Skeletal muscle satellite cell (primary cell): Measurements from ENCODE around the gene CADPS.

ENCODE experiments used
- H3K27me3 ChIP-seq: 2 replicates; pipeline ENCODE4 v1.7.0; 2013; ENCODE audit warnings: low read length; ENCODE audit not compliant: control insufficient read depth, insufficient read depth
- H3K36me3 ChIP-seq: 2 replicates; pipeline ENCODE4 v1.7.0; 2013; ENCODE audit warnings: mild to moderate bottlenecking, control low read depth, low read length; ENCODE audit not compliant: insufficient read depth
- H3K4me1 ChIP-seq: 2 replicates; pipeline ENCODE4 v1.7.0; 2013; ENCODE audit warnings: low read length; ENCODE audit not compliant: control insufficient read depth, insufficient read depth
- H3K4me2 ChIP-seq: 2 replicates; pipeline ENCODE4 v1.7.0; 2013; ENCODE audit warnings: mild to moderate bottlenecking, low read length
- H3K4me3 ChIP-seq: 2 replicates; pipeline ENCODE4 v1.7.0; 2013; ENCODE audit warnings: low read length
- H3K9ac ChIP-seq: 2 replicates; pipeline ENCODE4 v1.7.0; 2013; ENCODE audit warnings: mild to moderate bottlenecking, low read depth, low read length, moderate library complexity
- H3K9me3 ChIP-seq: replicated peaks from 2 replicates; pipeline ENCODE4 v1.7.0; 2013; ENCODE audit warnings: mild to moderate bottlenecking, control low read depth, low read length

Gene CADPS

GRCh38 chr3:62523672-62524071 is 351.5 kb downstream of the CADPS start:
- Histone ChIP-seq H3K36me3 (no peaks in the 10 kb centered on the region), H3K27me3 (no peaks in the 10 kb centered on the region), H3K4me2 (no peak overlapping the region), H3K9ac (no peak overlapping the region), H3K9me3 (no peaks in the 10 kb centered on the region), H3K4me3 (no peak overlapping the region), H3K4me1 (no peaks in the 10 kb centered on the region)

GRCh38 chr3:62521464-62522105 is 353.6 kb downstream of the CADPS start:
- Histone ChIP-seq H3K4me1 (no peaks in the 10 kb centered on the region), H3K9ac (no peak overlapping the region), H3K9me3 (no peaks in the 10 kb centered on the region), H3K27me3 (no peaks in the 10 kb centered on the region), H3K4me2 (no peak overlapping the region), H3K36me3 (no peaks in the 10 kb centered on the region), H3K4me3 (no peak overlapping the region)

- no peak overlapping the region for H3K9ac ChIP-seq
- H3K9me3 ChIP-seq: no peaks in the 10 kb centered on the region
- no peaks in the 10 kb centered on the region for H3K4me1 ChIP-seq
- no peak overlapping the region for H3K4me2 ChIP-seq
- H3K27me3 ChIP-seq: no peaks in the 10 kb centered on the region
- H3K4me3 ChIP-seq: no peak overlapping the region
- H3K36me3 ChIP-seq: no peaks in the 10 kb centered on the region
These were observed 371.7 kb downstream of the CADPS start for GRCh38 chr3:62503516-62503915.

- no peaks in the 10 kb centered on the region for H3K9me3 ChIP-seq
- H3K4me3 ChIP-seq: no peak overlapping the region
- H3K4me1 ChIP-seq: no peaks in the 10 kb centered on the region
- H3K36me3 ChIP-seq: no peaks in the 10 kb centered on the region
- no peaks in the 10 kb centered on the region for H3K27me3 ChIP-seq
- H3K4me2 ChIP-seq: no peak overlapping the region
- no peak overlapping the region for H3K9ac ChIP-seq
These were observed 372.6 kb downstream of the CADPS start for GRCh38 chr3:62502315-62503300.

GRCh38 chr3:62501289-62501668 is 373.9 kb downstream of the CADPS start:
- no peaks in the 10 kb centered on the region for H3K27me3 ChIP-seq
- H3K36me3 ChIP-seq: no peaks in the 10 kb centered on the region
- H3K4me3 ChIP-seq: no peak overlapping the region

GRCh38 chr3:62500556-62501288 is 374.5 kb downstream of the CADPS start:
- Histone ChIP-seq H3K4me1 (no peaks in the 10 kb centered on the region), H3K36me3 (no peaks in the 10 kb centered on the region)

More at GRCh38 chr3:62501289-62501668, 373.9 kb downstream of the CADPS start:
- H3K9ac ChIP-seq: no peak overlapping the region
- H3K4me2 ChIP-seq: no peak overlapping the region
- no peaks in the 10 kb centered on the region for H3K9me3 ChIP-seq
- no peaks in the 10 kb centered on the region for H3K4me1 ChIP-seq

GRCh38 chr3:62497156-62497555 is 378.1 kb downstream of the CADPS start:
- H3K9me3 ChIP-seq: no peaks in the 10 kb centered on the region
- H3K4me3 ChIP-seq: no peak overlapping the region
- H3K36me3 ChIP-seq: no peaks in the 10 kb centered on the region

More at GRCh38 chr3:62500556-62501288, 374.5 kb downstream of the CADPS start:
- H3K9ac ChIP-seq: no peak overlapping the region
- no peaks in the 10 kb centered on the region for H3K9me3 ChIP-seq
- no peak overlapping the region for H3K4me3 ChIP-seq
- no peaks in the 10 kb centered on the region for H3K27me3 ChIP-seq
- H3K4me2 ChIP-seq: no peak overlapping the region

GRCh38 chr3:62496503-62496902 is 378.7 kb downstream of the CADPS start:
- Histone ChIP-seq H3K27me3 (no peaks in the 10 kb centered on the region), H3K9me3 (no peaks in the 10 kb centered on the region), H3K4me2 (no peak overlapping the region), H3K4me1 (no peaks in the 10 kb centered on the region), H3K36me3 (no peaks in the 10 kb centered on the region), H3K4me3 (no peak overlapping the region), H3K9ac (no peak overlapping the region)

More at GRCh38 chr3:62497156-62497555, 378.1 kb downstream of the CADPS start:
- Histone ChIP-seq H3K4me2 (no peak overlapping the region), H3K9ac (no peak overlapping the region), H3K27me3 (no peaks in the 10 kb centered on the region), H3K4me1 (no peaks in the 10 kb centered on the region)

GRCh38 chr3:62493109-62493801 is 382.0 kb downstream of the CADPS start:
- Histone ChIP-seq H3K4me1 (no peaks in the 10 kb centered on the region), H3K9me3 (no peaks in the 10 kb centered on the region), H3K4me3 (no peak overlapping the region), H3K27me3 (no peaks in the 10 kb centered on the region), H3K9ac (no peak overlapping the region), H3K36me3 (no peaks in the 10 kb centered on the region), H3K4me2 (no peak overlapping the region)

GRCh38 chr3:62482961-62483360 is 392.3 kb downstream of the CADPS start:
- Histone ChIP-seq H3K9ac (no peak overlapping the region), H3K4me3 (no peak overlapping the region), H3K9me3 (no peaks in the 10 kb centered on the region), H3K36me3 (no peaks in the 10 kb centered on the region), H3K27me3 (no peaks in the 10 kb centered on the region), H3K4me1 (no peaks in the 10 kb centered on the region), H3K4me2 (no peak overlapping the region)

- Histone ChIP-seq H3K4me2 (no peak overlapping the region), H3K4me3 (no peak overlapping the region), H3K36me3 (no peaks in the 10 kb centered on the region), H3K27me3 (no peaks in the 10 kb centered on the region), H3K9ac (no peak overlapping the region), H3K4me1 (no peaks in the 10 kb centered on the region), H3K9me3 (no peaks in the 10 kb centered on the region)
These were observed 393.3 kb downstream of the CADPS start for GRCh38 chr3:62481962-62482361.
